ENCODE results near the gene DNLZ. TPM values are rescaled to one million over a fixed set of nuclear protein-coding genes. Genes with fewer than 3 reads are reported as not detected.

The DNLZ gene
- polyA plus RNA-seq, 3 donors = 10.3 to 14.7 (median 14.6) TPM

DNA sequence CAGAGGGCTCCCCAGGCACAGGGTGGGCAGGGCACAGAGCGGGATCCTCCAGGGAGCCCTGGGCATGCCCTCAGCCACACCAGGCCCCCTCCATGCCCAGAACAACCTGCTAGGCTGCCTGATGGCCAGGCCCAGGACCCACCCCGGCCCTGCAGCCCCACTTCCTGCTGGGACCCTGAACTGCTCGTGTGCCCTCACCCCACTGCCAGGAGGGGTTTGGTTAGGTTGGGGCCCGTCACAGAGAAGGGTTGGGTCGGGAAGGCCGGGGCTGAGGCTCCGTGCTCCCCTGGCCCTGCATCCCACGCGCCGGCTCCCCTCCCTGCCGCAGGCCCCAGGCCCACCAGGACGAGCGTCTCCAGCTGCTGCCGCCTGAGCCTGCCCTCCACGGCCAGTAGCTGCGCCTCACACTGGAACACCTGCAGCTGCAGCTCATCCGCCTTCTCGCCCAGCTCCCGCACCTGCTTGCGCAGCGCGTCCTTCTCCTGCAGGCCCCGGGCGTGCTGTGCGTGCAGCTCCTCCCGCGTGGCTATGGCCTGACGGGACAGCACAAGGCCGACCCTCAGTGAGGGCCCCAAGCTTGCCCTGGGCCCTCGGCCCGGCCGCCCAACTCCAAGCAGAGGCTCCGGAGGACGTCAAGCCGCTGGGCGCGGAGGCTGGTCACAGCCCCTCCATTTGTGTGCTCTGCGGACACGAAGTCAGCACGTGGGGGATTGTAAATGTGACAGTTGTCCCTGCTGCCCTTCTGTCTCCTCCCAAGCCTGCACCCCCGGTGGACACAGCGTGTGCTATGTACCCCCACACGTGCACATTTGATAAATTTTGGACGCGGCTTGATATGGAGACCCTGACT lies 4.0 kb upstream of the DNLZ start:
- no peak for DNase-seq (ENCODE audit: extremely low read depth in 1 of 11, low read depth in 9 of 11, low spot score in 4 of 11)

DNA sequence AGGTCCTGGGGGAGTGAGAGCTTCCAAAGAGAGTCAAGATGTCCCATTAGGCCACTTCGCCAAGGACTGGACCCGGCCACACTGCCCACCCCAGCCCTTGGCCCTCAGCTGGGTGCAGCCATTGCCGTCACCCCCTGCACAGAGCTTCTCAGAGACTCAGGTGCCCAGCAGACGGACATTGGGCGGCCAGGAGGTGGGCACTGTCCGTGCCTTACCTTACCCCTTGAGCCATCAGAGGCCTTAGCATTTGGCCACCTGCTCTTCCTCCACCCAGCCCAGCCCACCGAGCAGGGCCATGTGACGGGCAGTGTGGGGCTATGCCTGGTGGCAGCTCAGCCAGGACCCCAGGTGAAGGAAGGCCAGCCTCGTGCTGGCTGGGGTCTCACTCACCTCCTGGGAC lies 3.3 kb upstream of the DNLZ start:
- DNase-seq (ENCODE audit: extremely low read depth in 1 of 11, low read depth in 9 of 11, low spot score in 4 of 11) = no peak

DNA sequence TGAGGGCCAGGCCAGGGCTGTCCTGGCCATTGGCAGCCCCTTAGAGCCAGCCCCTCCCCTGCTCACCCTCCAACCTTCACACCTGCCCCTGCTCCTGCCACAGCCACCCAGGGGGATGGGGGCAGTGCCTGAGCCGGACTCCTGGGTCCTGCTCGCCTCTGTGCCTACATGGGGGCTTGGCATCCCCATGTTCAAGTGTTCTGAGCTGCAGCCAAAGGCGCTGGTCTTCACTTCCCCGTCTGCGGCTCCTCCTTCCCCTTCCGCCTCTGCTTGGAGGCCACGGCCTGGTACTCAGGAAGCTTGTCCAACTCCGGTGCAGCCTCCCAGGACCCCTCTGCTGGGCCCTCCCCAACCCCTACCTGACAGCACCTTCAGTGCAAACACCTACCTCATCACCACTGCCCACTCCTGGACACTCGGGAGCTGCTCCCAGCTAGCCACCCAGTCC lies 2.3 kb upstream of the DNLZ start:
- no peak for DNase-seq (ENCODE audit: extremely low read depth in 1 of 11, low read depth in 9 of 11, low spot score in 4 of 11)

- no peak for DNase-seq (ENCODE audit: extremely low read depth in 1 of 11, low read depth in 9 of 11, low spot score in 4 of 11)
Measured at GRCh38 chr9:136364942-136365774, 1.6 kb upstream of the DNLZ start.

DNA sequence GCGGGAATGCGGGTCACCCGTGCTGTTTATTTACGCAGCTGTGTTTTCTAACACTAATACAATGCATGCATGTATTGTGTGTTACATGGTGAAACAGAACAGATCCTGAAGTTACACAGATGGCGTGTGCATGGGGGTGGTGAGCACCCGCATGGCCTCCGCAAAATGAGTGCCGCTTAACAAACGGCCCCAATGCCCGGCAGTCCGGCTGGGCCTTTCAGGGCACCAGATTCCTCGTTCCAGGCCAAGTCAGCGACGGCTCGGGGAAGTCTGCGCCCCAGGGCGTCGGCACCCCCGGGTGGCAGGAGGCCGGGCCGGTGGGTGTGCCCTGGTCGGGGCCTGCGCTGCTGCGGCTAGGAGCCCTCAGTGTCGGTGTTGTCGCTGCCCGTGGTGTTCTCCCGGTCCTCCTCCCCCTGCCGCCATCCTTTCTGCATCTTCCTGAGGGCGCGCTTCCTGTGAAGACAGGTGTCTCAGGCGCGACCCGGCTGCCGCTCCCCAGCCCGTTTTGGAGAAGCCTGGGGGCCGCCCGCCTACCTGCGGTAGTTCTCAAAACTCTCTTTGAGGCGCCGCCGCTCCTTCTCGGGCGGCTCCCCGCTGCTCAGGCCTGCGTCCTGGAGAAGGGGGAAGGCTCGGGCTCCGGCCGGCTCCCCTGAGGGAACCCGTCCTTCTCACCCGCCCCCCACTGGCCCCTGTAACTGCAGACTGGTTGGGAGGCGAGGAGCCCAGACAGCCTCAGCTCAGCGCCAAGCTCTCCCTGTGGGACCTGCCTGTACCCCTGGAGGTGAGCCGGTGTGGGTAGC lies 605 bp upstream of the DNLZ start:
- DNase-seq (ENCODE audit: extremely low read depth in 1 of 11, low read depth in 9 of 11, low spot score in 4 of 11) = no peak

GRCh38 chr9:136362450-136362784 lies 1.1 kb downstream of the DNLZ start:
- no peak for DNase-seq (ENCODE audit: extremely low read depth in 1 of 11, low read depth in 9 of 11, low spot score in 4 of 11)

DNA sequence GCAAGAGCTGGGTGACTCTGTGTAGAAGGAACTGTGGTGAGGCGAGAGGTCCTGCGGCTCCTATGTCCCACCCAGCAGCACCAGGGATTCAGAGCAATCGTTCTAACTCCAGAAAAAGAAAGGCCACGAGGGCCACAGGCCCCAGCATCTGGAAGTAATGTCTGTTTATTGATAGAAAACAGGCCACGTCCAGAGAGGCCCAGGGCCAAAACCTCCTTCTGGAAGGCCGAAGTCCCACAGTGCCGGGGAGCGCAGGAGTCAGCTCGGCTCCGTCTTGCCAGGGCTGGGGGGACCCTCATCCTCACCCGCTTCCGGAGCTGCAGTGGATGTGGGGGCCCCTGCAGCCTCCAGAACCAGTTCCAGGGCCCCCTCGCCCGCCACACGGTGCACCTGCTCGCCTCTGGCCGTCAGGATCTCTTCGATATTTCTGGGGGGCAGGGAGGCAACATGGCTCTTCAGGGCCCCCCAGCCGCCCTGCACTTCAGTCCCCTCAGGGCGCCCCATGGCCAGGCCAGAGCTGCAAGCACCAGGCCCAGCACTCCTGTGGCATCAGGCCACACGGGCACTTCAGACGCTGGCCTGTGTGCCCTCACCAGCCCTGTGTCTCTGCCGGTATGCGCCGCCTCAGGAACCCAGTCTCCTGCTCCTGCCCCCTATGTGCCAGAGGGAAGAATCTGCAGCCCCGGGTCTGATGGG lies 1.6 kb downstream of the DNLZ start:
- DNase-seq (ENCODE audit: extremely low read depth in 1 of 11, low read depth in 9 of 11, low spot score in 4 of 11) = no peak

- DNase-seq (ENCODE audit: extremely low read depth in 1 of 11, low read depth in 9 of 11, low spot score in 4 of 11) = no peak
Measured at GRCh38 chr9:136361047-136361753, 2.3 kb downstream of the DNLZ start.

DNA sequence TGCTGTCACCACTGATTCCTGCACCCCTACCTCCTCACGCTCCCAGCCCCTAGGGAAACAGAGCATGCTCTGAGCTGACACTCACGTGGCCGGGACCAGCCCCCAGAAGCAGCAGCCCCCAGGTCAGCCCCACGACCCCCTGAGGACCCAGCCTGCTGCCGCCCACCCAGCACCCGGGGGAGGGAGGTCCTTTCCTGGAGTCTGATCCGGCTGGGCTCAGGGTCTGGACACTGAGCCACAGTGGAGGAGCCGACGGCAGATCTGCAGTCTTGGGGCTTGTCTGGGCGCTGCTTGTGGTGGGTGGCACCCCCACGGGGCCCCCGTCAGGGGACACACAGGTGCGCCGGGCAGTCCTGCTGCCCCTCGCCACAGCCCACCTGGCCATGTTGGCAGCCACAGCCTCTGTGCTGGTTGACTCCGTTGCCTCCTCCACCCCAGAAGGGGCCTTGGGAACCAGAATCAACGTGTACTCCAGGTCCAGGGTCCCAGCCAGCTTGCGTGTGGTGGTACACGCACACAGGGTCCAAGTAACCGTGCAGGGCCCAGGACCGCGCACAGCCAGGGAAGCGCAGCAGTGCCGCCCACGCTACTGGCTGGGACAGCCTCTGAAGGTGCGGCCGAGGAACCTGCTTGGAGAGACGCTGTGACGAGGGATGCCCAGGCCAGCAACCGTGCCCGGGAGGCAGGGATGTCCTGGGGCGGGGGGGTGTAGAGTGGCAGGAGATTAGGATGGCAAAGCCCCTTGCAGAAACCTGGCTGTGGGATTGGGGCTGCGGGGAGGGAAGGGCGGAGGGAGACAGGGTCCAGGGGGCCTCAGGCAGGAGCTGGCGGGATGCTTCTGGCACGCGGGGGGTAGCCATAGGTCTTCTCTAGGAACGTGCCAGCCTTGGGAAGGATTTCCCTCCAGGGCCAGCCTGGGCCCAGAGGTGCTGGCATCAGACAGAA lies 3.5 kb downstream of the DNLZ start:
- DNase-seq (ENCODE audit: extremely low read depth in 1 of 11, low read depth in 9 of 11, low spot score in 4 of 11) = no peak

- no peak for DNase-seq (ENCODE audit: extremely low read depth in 1 of 11, low read depth in 9 of 11, low spot score in 4 of 11)
Measured at GRCh38 chr9:136358888-136359287, 4.7 kb downstream of the DNLZ start.

DNA sequence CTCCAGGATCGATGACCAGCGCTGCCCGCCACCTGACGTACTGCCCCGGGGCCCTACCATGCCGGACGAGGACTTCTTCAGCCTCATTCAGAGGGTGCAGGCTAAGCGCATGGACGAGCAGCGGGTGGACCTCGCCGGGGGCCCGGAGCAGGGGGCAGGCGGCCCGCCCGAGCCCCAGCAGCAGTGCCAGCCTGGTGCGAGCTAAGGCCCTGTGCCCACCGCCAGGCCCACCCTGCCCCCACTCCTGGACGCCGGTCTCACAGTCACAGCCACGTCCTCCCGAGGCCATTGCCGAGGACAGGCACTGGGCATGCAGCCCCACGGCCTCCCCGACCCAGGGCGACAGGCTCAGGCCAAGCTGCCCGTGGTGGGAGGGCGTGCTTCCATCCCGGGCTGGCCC lies 5.5 kb downstream of the DNLZ start:
- no peak for DNase-seq (ENCODE audit: extremely low read depth in 1 of 11, low read depth in 9 of 11, low spot score in 4 of 11)

- no peak for DNase-seq (ENCODE audit: extremely low read depth in 1 of 11, low read depth in 9 of 11, low spot score in 4 of 11)
Measured at GRCh38 chr9:136357202-136357725, 6.3 kb downstream of the DNLZ start.

- no peak for DNase-seq (ENCODE audit: extremely low read depth in 1 of 11, low read depth in 9 of 11, low spot score in 4 of 11)
Measured at GRCh38 chr9:136355616-136356557, 7.7 kb downstream of the DNLZ start.

DNA sequence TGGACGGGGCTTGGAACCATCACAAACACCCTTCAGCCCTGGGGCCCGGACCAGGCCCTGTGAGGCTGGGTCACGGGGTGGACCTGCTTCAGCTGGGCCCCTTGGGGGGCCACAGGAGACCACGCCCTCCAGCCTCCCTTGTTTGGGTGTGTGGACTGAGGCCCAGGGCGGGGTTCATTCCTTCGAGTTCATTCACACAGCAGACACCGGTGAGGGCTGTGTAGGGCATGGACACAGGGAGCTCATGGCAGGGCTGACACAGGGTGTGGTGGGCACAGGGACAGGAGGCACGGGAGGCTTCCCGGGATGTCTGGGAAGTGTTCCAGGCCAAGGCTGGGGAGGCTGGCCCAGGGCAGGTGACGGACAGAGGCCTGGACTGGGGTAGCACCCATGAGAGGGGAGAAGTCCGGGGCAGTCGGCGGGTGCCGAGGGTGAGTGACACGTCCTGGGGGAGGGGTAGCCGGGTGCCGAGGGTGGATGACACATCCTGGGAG lies 8.9 kb downstream of the DNLZ start:
- DNase-seq (ENCODE audit: extremely low read depth in 1 of 11, low read depth in 9 of 11, low spot score in 4 of 11) = no peak

- DNase-seq (ENCODE audit: extremely low read depth in 1 of 11, low read depth in 9 of 11, low spot score in 4 of 11) = no peak
Measured at GRCh38 chr9:136353757-136354488, 9.6 kb downstream of the DNLZ start.
